Mononuclear cell (primary cell): Measurements from ENCODE around the gene DKK3. TPM values are rescaled to one million over a fixed set of nuclear protein-coding genes. Genes with fewer than 3 reads are reported as not detected.

Source experiments
- H3K27me3 ChIP-seq: 2 replicates; pipeline ENCODE4 v1.6.0; 2011; ENCODE audit warnings: low read length, control low read depth; ENCODE audit not compliant: insufficient read depth
- H3K4me1 ChIP-seq: 2 replicates; pipeline ENCODE4 v1.5.1; 2011; ENCODE audit warnings: mild to moderate bottlenecking, low read length, control low read depth; ENCODE audit not compliant: insufficient read depth
- H3K4me3 ChIP-seq: 2 replicates; pipeline ENCODE4 v1.5.1; 2011; ENCODE audit warnings: mild to moderate bottlenecking, low read length, moderate library complexity
- H3K9me3 ChIP-seq: 2 replicates; pipeline ENCODE4 v1.5.1; 2011; ENCODE audit warnings: low read depth, mild to moderate bottlenecking, control low read depth, low read length
- total RNA-seq: library from RNA; depleted of rRNA; stranded (reverse); fragments of >200 nt; gene quantifications from one replicate; pipeline ENCODE4 v1.2.3, GENCODE V29; 2012

The DKK3 gene
- total RNA-seq, 1 donor = 0.73 TPM

DNA sequence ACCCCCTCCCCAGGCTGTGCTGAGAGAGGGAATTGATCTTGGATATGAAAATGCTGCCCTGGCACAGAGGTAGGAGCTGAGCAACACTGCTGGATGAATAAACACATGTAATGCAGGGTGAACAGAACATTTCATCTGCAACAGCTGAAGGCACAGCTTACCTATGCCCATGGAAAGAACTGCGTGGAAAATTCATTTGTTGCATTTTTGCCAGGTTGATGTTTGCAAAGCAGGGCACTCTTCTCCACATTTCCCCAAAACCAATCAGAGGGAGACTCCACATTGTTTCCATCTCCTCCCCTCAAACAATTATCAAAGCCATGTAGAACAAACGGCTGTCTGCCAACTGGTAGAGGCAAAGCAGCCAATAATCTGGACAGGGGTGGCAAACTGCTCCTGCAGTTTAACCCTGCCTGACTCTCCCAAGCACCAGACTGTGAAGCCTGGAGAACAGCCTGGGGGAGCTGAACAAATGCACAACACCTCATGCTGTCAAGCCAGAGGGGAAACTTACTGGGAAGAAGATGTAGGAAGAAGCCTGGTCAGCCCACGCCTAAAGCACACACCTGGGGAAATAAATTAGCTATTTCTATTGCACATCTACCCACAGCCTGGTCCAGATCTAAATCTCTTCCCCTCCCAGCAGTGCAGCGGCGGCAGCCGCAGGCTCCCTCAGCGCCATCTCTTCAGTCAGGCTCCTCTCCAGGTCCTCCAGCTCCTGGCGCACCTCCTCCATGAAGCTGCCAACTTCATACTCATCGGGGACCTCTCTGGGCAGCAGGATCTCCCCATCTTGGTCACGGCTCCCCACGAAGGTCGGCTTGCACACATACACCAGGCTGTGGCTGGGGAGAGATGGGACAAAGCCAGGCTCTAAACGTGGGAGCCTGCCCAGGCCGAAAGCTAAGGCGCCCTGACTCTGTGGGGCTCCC, 44.3 kb downstream of the DKK3 start:
- Histone ChIP-seq H3K27me3 (no peaks in the 10 kb centered on the region), H3K9me3 (no peaks in the 10 kb centered on the region), H3K4me3 (no peak overlapping the region), H3K4me1 (peaks cover 18% of the 10 kb centered on the region)

GRCh38 chr11:11963067-11963466, 45.4 kb downstream of the DKK3 start:
- H3K4me3 ChIP-seq = no peak overlapping the region
- H3K27me3 ChIP-seq = no peaks in the 10 kb centered on the region
- H3K4me1 ChIP-seq = peaks cover 18% of the 10 kb centered on the region
- H3K9me3 ChIP-seq = no peaks in the 10 kb centered on the region

GRCh38 chr11:11961399-11962028, 46.9 kb downstream of the DKK3 start:
- H3K4me3 ChIP-seq = no peak overlapping the region
- H3K27me3 ChIP-seq = no peaks in the 10 kb centered on the region
- no peaks in the 10 kb centered on the region for H3K9me3 ChIP-seq
- H3K4me1 ChIP-seq = peaks cover 18% of the 10 kb centered on the region

- no peaks in the 10 kb centered on the region for H3K9me3 ChIP-seq
- no peak overlapping the region for H3K4me3 ChIP-seq
- no peaks in the 10 kb centered on the region for H3K27me3 ChIP-seq
- peaks cover 18% of the 10 kb centered on the region for H3K4me1 ChIP-seq
Observed at GRCh38 chr11:11960687-11961086, 47.7 kb downstream of the DKK3 start.

DNA sequence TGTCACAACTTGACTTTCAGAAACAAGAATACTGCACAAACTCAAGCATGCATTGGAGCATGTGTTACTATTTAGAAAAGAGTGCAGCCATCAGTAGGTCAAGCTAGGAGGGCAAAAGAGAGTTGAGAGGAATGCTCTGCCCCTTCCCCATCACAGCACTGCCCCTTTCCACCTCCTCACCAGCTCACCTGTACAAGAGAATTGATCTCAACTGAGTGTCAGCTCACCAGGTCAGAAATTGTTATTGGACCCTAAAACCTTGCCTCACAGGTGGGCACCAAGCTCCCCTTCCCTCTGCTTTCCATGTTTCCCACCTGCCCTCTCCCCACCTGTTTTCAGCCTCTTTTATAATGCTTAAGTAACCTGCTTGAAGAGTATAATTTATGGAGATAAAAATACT, 48.8 kb downstream of the DKK3 start:
- H3K27me3 ChIP-seq = no peaks in the 10 kb centered on the region
- no peak overlapping the region for H3K4me3 ChIP-seq
- H3K9me3 ChIP-seq = no peaks in the 10 kb centered on the region
- H3K4me1 ChIP-seq = peaks cover 18% of the 10 kb centered on the region

DNA sequence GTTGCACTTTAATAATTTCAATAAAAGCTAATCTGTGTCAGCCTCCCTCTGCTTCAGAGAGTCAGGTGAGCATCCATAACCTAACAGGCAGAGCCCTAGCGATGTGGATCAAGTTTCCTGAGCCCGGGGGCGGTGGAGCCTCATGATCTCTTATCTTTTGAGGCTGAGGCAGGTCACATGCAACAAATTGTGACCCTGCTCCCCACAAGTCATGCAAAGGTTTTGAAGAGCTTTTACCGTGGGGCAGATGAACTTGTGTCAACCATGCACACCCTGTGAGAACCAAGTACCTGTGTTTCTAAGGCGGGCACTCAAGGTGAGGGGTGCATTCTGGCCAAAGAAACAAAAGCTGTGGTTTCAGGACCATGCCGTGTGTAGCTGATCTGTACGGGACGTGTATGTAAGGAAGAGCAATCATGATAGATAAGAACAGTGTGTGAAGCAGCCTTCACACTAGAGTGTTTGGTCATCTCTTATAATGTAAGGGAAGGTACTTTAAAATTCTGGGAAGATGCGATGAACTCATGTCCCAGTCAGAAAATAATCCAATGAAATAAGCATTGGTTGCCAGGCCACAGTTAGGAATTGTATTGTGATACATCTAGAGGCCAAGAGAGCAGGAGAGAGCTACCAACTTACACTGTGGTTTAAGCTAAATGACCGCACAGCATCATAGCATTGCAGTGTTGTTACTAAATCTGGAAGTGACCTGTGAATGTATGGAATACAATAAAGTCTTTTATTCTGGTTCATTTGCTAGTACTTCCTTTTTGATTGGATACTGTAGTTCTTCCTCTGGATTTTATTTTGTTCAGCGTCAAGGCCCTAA, 49.8 kb downstream of the DKK3 start:
- Histone ChIP-seq H3K27me3 (no peaks in the 10 kb centered on the region), H3K4me1 (peaks cover 18% of the 10 kb centered on the region), H3K9me3 (no peaks in the 10 kb centered on the region), H3K4me3 (no peak overlapping the region)

- no peak overlapping the region for H3K4me3 ChIP-seq
- H3K4me1 ChIP-seq = peaks cover 11% of the 10 kb centered on the region
- H3K9me3 ChIP-seq = no peaks in the 10 kb centered on the region
- H3K27me3 ChIP-seq = no peaks in the 10 kb centered on the region
Observed at GRCh38 chr11:11956006-11956405, 52.4 kb downstream of the DKK3 start.

DNA sequence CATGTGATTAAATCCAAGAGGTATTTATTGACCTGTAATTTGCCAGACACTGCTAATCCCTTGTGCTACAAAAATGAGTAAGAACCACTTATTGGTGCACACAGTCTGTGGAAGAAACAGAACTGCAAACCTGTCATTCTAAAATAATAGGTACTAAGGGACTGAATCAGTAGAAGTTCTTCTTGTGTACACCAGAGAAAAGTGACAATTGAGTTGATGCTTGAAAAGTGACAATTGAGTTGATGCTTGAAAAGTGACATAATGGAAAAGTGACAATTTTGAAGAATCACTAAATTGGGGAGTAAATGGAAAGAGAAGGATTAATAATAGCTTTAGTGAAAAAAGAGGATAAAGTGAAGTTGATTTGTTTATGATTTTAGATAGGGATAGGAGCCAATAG, 56.4 kb downstream of the DKK3 start:
- H3K9me3 ChIP-seq = no peaks in the 10 kb centered on the region
- H3K4me3 ChIP-seq = no peak overlapping the region
- H3K27me3 ChIP-seq = no peaks in the 10 kb centered on the region
- H3K4me1 ChIP-seq = no peaks in the 10 kb centered on the region

DNA sequence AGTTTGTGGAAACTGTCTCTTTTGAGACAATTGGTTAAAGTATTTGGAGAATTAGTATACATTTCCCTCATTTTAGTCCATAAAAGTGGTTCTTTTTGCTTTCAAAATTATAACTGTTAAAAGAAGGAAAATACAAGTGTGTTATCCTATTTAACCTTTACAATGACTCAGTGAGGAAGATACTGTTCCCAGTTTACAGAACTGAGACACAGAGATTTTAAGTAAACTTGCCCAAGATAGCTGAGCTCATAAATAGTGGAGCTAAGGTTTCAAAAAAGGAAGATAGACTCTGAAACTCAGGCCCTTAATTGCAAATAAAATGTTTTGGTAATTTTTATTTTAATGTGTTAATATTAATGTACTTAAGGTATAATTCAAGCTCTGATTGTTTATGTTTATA, 58.9 kb downstream of the DKK3 start:
- H3K4me3 ChIP-seq = no peak overlapping the region
- H3K27me3 ChIP-seq = no peaks in the 10 kb centered on the region
- H3K9me3 ChIP-seq = no peaks in the 10 kb centered on the region
- H3K4me1 ChIP-seq = no peaks in the 10 kb centered on the region

- Histone ChIP-seq H3K27me3 (no peaks in the 10 kb centered on the region), H3K9me3 (no peaks in the 10 kb centered on the region), H3K4me3 (no peak overlapping the region), H3K4me1 (no peaks in the 10 kb centered on the region)
Observed at GRCh38 chr11:11948242-11948947, 60.0 kb downstream of the DKK3 start.

DNA sequence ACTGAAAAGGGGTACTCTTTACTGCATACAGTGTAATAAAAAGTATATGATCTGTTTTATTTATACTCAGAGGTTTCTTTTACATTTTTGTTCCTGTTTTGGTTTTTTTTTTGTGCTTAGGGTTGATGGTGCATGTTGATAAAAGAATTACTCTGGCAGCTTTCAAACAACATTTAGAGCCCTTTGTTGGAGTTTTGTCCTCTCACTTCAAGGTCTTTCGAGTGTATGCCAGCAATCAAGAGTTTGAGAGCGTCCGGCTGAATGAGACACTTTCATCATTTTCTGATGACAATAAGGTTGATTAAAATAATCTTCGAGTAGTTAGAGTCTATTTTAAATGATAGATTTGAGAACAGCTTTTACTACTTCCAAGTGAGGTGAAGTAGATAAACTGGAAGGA, 60.6 kb downstream of the DKK3 start:
- no peaks in the 10 kb centered on the region for H3K27me3 ChIP-seq
- no peaks in the 10 kb centered on the region for H3K4me1 ChIP-seq
- no peak overlapping the region for H3K4me3 ChIP-seq
- H3K9me3 ChIP-seq = no peaks in the 10 kb centered on the region

DNA sequence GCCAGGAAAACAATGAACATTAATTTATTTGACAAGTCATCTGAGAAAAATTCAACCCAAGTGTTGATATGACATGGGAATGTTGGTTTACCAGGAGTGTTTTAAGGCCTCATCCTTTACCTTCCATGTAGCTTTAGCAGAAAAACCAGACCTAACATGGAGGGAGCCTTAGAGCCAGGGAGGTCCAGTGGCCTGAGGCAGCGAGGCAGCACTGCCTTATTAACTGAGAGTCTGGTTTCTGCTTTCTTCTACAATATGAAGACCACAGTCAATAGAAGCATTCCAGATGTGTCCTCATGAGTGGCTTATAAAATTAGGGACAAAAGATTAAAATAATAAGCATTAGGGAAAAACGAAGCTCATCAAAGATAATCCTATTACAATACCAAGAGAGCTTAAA, 61.5 kb downstream of the DKK3 start:
- Histone ChIP-seq H3K27me3 (no peaks in the 10 kb centered on the region), H3K4me1 (no peaks in the 10 kb centered on the region), H3K9me3 (no peaks in the 10 kb centered on the region), H3K4me3 (no peak overlapping the region)

DNA sequence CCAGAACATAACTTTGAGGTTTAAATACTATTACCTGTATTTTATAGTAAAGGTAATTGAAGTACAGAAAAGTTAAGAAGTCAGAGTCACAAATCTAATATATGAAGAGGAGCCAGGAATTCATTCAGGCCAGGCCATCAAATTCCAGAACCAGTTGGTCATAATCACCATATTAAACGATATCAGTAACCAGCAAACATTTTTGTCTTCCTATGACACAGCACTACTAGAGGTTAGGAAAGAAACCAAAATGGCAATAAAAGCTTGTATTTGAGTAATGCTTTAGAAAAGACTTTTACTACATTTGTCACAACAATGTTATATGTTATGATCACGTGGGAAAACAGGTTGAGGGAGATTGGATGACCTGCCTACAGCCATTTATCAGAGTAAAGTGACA, 62.2 kb downstream of the DKK3 start:
- Histone ChIP-seq H3K9me3 (no peaks in the 10 kb centered on the region), H3K27me3 (no peaks in the 10 kb centered on the region), H3K4me1 (no peaks in the 10 kb centered on the region), H3K4me3 (no peak overlapping the region)

GRCh38 chr11:11944444-11944843, 64.0 kb downstream of the DKK3 start:
- H3K4me3 ChIP-seq = no peak overlapping the region
- no peaks in the 10 kb centered on the region for H3K9me3 ChIP-seq
- no peaks in the 10 kb centered on the region for H3K27me3 ChIP-seq
- no peaks in the 10 kb centered on the region for H3K4me1 ChIP-seq

DNA sequence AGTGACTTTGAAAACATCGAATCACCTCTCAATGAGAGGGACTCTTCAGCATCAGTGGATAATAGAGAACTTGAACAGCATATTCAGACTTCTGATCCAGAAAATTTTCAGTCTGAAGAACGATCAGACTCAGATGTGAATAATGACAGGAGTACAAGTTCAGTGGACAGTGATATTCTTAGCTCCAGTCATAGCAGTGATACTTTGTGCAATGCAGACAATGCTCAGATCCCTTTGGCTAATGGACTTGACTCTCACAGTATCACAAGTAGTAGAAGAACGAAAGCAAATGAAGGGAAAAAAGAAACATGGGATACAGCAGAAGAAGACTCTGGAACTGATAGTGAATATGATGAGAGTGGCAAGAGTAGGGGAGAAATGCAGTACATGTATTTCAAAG, 65.8 kb downstream of the DKK3 start:
- Histone ChIP-seq H3K4me3 (no peak overlapping the region), H3K9me3 (no peaks in the 10 kb centered on the region), H3K4me1 (no peaks in the 10 kb centered on the region), H3K27me3 (no peaks in the 10 kb centered on the region)
